Glutamatergic neuron (in vitro differentiated cells): ENCODE data around the gene SORBS2. TPM values are rescaled to one million over a fixed set of nuclear protein-coding genes. Genes with fewer than 3 reads are reported as not detected.

Source experiments
- DNase-seq: peaks from one replicate; pipeline ENCODE4 v3.0.0; 2022
- H3K27ac Mint-ChIP-seq: one replicate; pipeline ENCODE4 v1.8.0; 2020; ENCODE audit warnings: mild to moderate bottlenecking, mixed read lengths, inconsistent platforms; ENCODE audit not compliant: unreplicated experiment
- H3K27me3 Mint-ChIP-seq: one replicate; pipeline ENCODE4 v1.8.0; 2020; ENCODE audit warnings: mild to moderate bottlenecking, moderate library complexity, mixed read lengths, inconsistent platforms; ENCODE audit not compliant: unreplicated experiment
- H3K36me3 Mint-ChIP-seq: one replicate; pipeline ENCODE4 v1.8.0; 2020; ENCODE audit warnings: mild to moderate bottlenecking, mixed read lengths, inconsistent platforms; ENCODE audit not compliant: unreplicated experiment
- H3K4me1 Mint-ChIP-seq: one replicate; pipeline ENCODE4 v1.8.0; 2020; ENCODE audit warnings: mild to moderate bottlenecking, low read depth, mixed read lengths, inconsistent platforms; ENCODE audit not compliant: unreplicated experiment
- H3K4me3 Mint-ChIP-seq: one replicate; pipeline ENCODE4 v1.8.0; 2020; ENCODE audit warnings: mild to moderate bottlenecking, mixed read lengths, inconsistent platforms; ENCODE audit not compliant: unreplicated experiment
- H3K9me3 Mint-ChIP-seq: one replicate; pipeline ENCODE4 v1.8.0; 2020; ENCODE audit warnings: mild to moderate bottlenecking, moderate library complexity, mixed read lengths, inconsistent platforms; ENCODE audit not compliant: unreplicated experiment
- CTCF ChIP-seq: fragments of 200-600 bp; sonication (generic); IDR thresholded peaks from one replicate; pipeline ENCODE4 v1.5.0; 2021; ENCODE audit not compliant: partially characterized antibody, unreplicated experiment
- total RNA-seq: library from RNA; stranded (reverse); fragmentation: NEBNext Ultra II Directional; extraction: Animal tissue kit (Norgen Biotek cat#: 25700); gene quantifications from one replicate; pipeline ENCODE4 v1.2.1, GENCODE V29; 2021; ENCODE audit not compliant: unreplicated experiment

SORBS2 gene
- total RNA-seq, 1 donor from 2014 or later: 95.5 TPM

GRCh38 chr4:185700048-185700447 lies 111.9 kb downstream of the SORBS2 start:
- no peak for DNase-seq
- H3K36me3 Mint-ChIP-seq: peaks cover 6% of the 10 kb centered on the region
- H3K27me3 Mint-ChIP-seq: no peaks in the 10 kb centered on the region
- no peak overlapping the region for H3K27ac Mint-ChIP-seq
- H3K4me3 Mint-ChIP-seq: no peak overlapping the region
- no peak for TF ChIP-seq CTCF
- H3K4me1 Mint-ChIP-seq: peaks cover 26% of the 10 kb centered on the region
- peaks cover 2% of the 10 kb centered on the region for H3K9me3 Mint-ChIP-seq

GRCh38 chr4:185697488-185697887 lies 114.5 kb downstream of the SORBS2 start:
- Mint-ChIP-seq H3K27ac (no peak overlapping the region), H3K9me3 (peaks cover 2% of the 10 kb centered on the region), H3K36me3 (no peaks in the 10 kb centered on the region), H3K4me3 (no peak overlapping the region), H3K4me1 (peaks cover 20% of the 10 kb centered on the region), H3K27me3 (no peaks in the 10 kb centered on the region)
- no peak for DNase-seq
- TF ChIP-seq CTCF: no peak

- Mint-ChIP-seq H3K27me3 (no peaks in the 10 kb centered on the region), H3K4me1 (peaks cover 8% of the 10 kb centered on the region), H3K27ac (no peak overlapping the region), H3K4me3 (no peak overlapping the region), H3K36me3 (no peaks in the 10 kb centered on the region), H3K9me3 (no peaks in the 10 kb centered on the region)
- no peak for DNase-seq
- no peak for TF ChIP-seq CTCF
These were observed 116.3 kb downstream of the SORBS2 start for GRCh38 chr4:185695743-185696142.

- H3K9me3 Mint-ChIP-seq: no peaks in the 10 kb centered on the region
- H3K27ac Mint-ChIP-seq: no peak overlapping the region
These were observed 118.3 kb downstream of the SORBS2 start for GRCh38 chr4:185693548-185694215.

More at GRCh38 chr4:185693548-185694215, 118.3 kb downstream of the SORBS2 start:
- DNase-seq: no peak
- H3K4me3 Mint-ChIP-seq: no peak overlapping the region
- no peaks in the 10 kb centered on the region for H3K36me3 Mint-ChIP-seq
- H3K4me1 Mint-ChIP-seq: no peaks in the 10 kb centered on the region
- H3K27me3 Mint-ChIP-seq: no peaks in the 10 kb centered on the region
- TF ChIP-seq CTCF: no peak
